ENCODE measurements around the gene SUN1. TPM values are rescaled to one million over a fixed set of nuclear protein-coding genes. Genes with fewer than 3 reads are reported as not detected.

The SUN1 gene
- total RNA-seq, 1 donor from 2014 or later = 127 TPM

DNA sequence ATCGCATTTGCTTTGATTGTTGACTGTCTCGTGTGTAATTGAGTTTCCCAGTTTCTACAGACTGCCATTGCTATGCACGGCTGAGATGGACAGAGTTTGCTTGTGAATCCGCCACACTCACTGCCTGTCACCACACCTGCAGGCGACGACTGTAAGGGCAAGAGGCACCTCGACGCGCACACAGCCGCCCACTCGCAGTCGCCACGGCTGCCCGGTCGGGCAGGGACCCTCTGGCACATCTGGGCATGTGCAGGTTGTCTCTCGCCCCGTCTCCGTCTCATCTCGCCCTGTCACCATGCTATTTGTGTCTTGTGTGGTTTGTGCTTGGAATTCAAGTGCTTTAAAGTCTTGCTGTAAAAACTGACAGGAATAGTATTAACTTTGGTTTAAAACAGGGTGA is 17.5 kb downstream of the SUN1 start:
- H3K27me3 ChIP-seq = no peaks in the 10 kb centered on the region
- H3K27ac ChIP-seq = no peak overlapping the region
- H3K4me3 ChIP-seq = no peak overlapping the region
- DNase-seq = no peak
- intact Hi-C loops (cut with DNase I) = loop anchor here (10.0 kb wide), 1 partner anchor 525 kb away; no protein-coding TSS in a partner anchor
- TF ChIP-seq, protein P1, sequence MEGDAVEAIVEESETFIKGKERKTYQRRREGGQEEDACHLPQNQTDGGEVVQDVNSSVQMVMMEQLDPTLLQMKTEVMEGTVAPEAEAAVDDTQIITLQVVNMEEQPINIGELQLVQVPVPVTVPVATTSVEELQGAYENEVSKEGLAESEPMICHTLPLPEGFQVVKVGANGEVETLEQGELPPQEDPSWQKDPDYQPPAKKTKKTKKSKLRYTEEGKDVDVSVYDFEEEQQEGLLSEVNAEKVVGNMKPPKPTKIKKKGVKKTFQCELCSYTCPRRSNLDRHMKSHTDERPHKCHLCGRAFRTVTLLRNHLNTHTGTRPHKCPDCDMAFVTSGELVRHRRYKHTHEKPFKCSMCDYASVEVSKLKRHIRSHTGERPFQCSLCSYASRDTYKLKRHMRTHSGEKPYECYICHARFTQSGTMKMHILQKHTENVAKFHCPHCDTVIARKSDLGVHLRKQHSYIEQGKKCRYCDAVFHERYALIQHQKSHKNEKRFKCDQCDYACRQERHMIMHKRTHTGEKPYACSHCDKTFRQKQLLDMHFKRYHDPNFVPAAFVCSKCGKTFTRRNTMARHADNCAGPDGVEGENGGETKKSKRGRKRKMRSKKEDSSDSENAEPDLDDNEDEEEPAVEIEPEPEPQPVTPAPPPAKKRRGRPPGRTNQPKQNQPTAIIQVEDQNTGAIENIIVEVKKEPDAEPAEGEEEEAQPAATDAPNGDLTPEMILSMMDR (IDR thresholded peaks at IDR 0.05) = no peak
- H3K36me3 ChIP-seq = peaks cover 71% of the 10 kb centered on the region
- no peak for ATAC-seq
- no peaks in the 10 kb centered on the region for H3K9me3 ChIP-seq
- H3K4me1 ChIP-seq = no peaks in the 10 kb centered on the region

GRCh38 chr7:851204-851603 is 18.9 kb downstream of the SUN1 start:
- intact Hi-C loops (cut with DNase I) = no loop called here
- Histone ChIP-seq H3K36me3 (peaks cover 80% of the 10 kb centered on the region), H3K4me1 (no peaks in the 10 kb centered on the region), H3K27ac (no peak overlapping the region), H3K27me3 (no peaks in the 10 kb centered on the region), H3K4me3 (no peak overlapping the region), H3K9me3 (no peaks in the 10 kb centered on the region)
- DNase-seq (no peak), ATAC-seq (no peak)
- TF ChIP-seq, protein P1 (IDR thresholded peaks at IDR 0.05) = no peak

DNA sequence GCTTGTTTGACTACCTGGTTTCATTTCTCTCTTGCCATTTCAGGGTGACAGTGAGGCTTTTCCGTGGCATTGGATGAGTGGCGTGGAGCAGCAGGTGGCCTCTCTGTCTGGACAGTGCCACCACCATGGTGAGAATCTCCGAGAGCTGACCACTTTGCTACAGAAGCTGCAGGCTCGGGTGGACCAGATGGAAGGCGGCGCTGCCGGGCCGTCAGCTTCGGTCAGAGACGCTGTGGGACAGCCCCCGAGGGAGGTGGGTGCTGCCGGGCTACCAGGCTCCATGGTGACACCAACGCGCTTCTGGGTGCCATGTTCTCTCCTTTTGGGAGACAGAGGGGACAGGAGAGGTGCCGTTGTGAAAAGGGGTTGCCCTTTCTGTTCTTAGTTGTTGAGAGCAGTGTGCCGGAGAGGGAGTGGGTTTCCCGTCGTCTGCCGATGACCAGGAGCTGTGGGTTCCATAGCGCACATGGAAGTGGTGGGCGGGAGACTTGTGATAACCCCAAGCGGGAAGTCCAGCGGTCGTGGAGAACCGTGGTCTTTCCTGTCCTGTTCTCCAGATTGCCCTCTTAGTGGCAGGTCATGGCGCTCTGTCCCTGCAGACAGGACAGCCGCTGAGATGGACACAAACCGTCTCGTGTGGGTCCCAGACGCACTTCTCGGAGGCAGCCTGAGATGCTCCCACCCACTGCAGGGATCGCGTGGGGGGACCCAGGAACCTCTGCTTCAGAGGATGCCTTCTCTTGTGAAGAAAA is 21.3 kb downstream of the SUN1 start:
- Histone ChIP-seq H3K27ac (no peak overlapping the region), H3K27me3 (no peaks in the 10 kb centered on the region), H3K4me1 (no peaks in the 10 kb centered on the region), H3K9me3 (no peaks in the 10 kb centered on the region), H3K4me3 (no peak overlapping the region), H3K36me3 (peaks cover 99% of the 10 kb centered on the region)
- TF ChIP-seq, protein P1 (IDR thresholded peaks at IDR 0.05) = no peak
- ATAC-seq = no peak
- DNase-seq = no peak
- intact Hi-C loops (cut with DNase I) = no loop called here

DNA sequence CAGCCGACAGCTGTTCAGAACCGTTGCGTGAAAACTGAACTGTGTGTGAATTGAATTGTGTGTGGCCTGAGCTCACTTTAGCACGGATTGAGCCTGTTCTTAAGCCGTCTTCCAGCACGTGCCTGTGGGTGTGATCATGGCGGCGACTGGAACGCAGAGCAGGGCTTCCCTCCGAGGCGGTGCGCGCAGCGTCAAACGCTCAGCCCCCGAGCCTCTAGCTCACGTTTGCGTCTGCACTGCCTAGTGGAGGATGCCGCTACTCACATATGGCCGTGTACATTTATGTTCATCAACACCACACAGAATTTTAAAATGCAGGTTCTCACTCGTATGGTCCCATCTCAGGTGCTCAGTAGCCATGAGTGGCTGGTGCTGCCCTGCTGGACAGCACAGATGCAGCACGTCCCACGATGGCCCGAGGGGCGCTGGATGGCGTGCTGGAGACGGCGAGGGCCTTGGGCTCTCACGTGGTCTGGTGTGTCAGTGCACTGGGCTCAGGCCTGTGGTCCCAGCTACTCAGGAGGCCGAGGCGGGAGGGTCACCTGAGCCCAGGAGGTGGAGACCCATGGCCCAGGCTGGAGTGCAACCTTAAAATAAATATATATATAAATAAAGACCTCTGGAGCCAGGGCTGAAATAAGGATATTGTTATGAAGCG is 22.0 kb downstream of the SUN1 start:
- intact Hi-C loops (cut with DNase I) = no loop called here
- H3K27me3 ChIP-seq = no peaks in the 10 kb centered on the region
- H3K36me3 ChIP-seq = peaks cover 99% of the 10 kb centered on the region
- DNase-seq = no peak
- no peaks in the 10 kb centered on the region for H3K4me1 ChIP-seq
- ATAC-seq = no peak
- H3K4me3 ChIP-seq = no peak overlapping the region
- TF ChIP-seq, protein P1 (IDR thresholded peaks at IDR 0.05) = no peak
- H3K9me3 ChIP-seq = no peaks in the 10 kb centered on the region
- H3K27ac ChIP-seq = no peak overlapping the region

- no peak for DNase-seq
- H3K27ac ChIP-seq = no peak overlapping the region
- ATAC-seq = peak; percentile 8
- peaks cover 100% of the 10 kb centered on the region for H3K36me3 ChIP-seq
- TF ChIP-seq, protein P1 (IDR thresholded peaks at IDR 0.05) = no peak
- H3K9me3 ChIP-seq = no peaks in the 10 kb centered on the region
- H3K4me1 ChIP-seq = no peaks in the 10 kb centered on the region
- intact Hi-C loops (cut with DNase I) = no loop called here
- H3K27me3 ChIP-seq = no peaks in the 10 kb centered on the region
- no peak overlapping the region for H3K4me3 ChIP-seq
Observed at GRCh38 chr7:855686-856369, 23.6 kb downstream of the SUN1 start.

All from upper lobe of right lung (tissue), 1 donor.